MM.1S (cell line): ENCODE measurements around the gene MMP15.

Experiments
- CTCF ChIP-seq: fragments of 300-600 bp; sonication (generic); IDR thresholded peaks from 2 replicates; pipeline ENCODE4 v1.5.1; 2016; ENCODE audit warnings: antibody characterized with exemption, low read length, mixed read lengths
- EZH2 ChIP-seq: fragments of 300-600 bp; sonication (generic); optimal IDR thresholded peaks from 2 replicates; pipeline ENCODE3; 2017; ENCODE audit warnings: low read depth, mild to moderate bottlenecking, antibody characterized with exemption, low read length, mixed read lengths
- EZH2phosphoT487 ChIP-seq: fragments of 300-600 bp; sonication (generic); IDR thresholded peaks from 2 replicates; pipeline ENCODE4 v1.6.1; 2018; ENCODE audit warnings: antibody characterized with exemption, low read length

DNA sequence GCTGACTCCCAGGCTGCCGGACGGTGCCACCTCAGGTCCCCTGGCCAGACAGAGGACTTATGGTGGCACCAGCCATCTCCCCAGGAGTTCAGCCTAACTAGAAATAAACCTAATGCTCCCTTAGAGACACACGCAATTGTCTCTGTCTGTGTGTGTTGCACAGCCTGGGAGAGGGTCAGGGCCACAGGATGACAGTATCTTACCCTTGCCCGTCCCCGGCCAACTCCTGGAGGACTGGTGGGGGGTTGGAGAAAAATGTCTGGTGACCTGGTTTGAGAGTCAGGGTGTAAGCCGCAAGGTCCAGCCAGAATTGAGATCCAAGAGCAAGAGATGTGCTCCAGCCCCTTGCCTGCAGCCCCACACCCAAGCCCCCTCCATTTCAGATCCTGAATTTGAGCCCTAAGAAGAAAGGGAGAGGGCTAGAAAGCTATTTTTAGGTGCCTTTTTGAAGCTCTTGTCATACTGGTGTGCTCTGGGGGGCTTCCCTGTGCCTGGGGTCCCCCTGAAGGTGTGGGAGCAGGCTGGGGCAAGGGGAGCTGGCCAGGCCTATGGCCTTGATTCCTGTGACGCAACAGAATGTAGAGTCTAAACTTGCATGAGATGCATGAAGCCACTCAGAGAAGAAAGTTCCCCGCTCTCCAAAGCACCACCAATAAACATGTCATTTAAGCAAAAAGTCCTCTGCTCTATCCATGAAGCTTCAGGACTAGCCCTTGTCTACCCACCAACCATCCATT lies 37.9 kb upstream of the MMP15 start:
- TF ChIP-seq CTCF (no peak), EZH2 (no peak), EZH2phosphoT487 (no peak)
